GM23338 (cell line): ENCODE measurements around the gene PDK4. TPM values are rescaled to one million over a fixed set of nuclear protein-coding genes. Genes with fewer than 3 reads are reported as not detected.

Source experiments
- ATAC-seq: fragments of 200-7000 bp; cut with Tn5 transposase; 3 replicates; pipeline ENCODE4 v1.9.1; 2020
- DNase-seq: peaks from one replicate; pipeline ENCODE4 v3.0.0-alpha.2; 2015; ENCODE audit warnings: low spot score
- H2AFZ ChIP-seq: fragments of 200-600 bp; sonication (generic); 2 replicates; pipeline ENCODE4 v1.8.0; 2016; ENCODE audit warnings: antibody characterized with exemption, mild to moderate bottlenecking, moderate library complexity
- H3F3A ChIP-seq: fragments of 200-600 bp; sonication (generic); replicated peaks from 2 replicates; pipeline ENCODE4 v1.8.0; 2017; ENCODE audit warnings: antibody characterized with exemption, mixed run types, low read depth
- H3K27ac ChIP-seq: fragments of 200-600 bp; sonication (generic); 2 replicates; pipeline ENCODE4 v1.6.1; 2016; ENCODE audit warnings: low read depth
- H3K27me3 ChIP-seq: fragments of 200-600 bp; sonication (generic); 2 replicates; pipeline ENCODE4 v1.8.0; 2016; ENCODE audit warnings: mild to moderate bottlenecking, mixed run types, moderate library complexity; ENCODE audit not compliant: insufficient read depth
- H3K36me3 ChIP-seq: fragments of 200-600 bp; sonication (generic); 2 replicates; pipeline ENCODE4 v1.8.0; 2016; ENCODE audit warnings: mild to moderate bottlenecking; ENCODE audit not compliant: insufficient read depth
- H3K4me1 ChIP-seq: fragments of 200-600 bp; sonication (generic); 2 replicates; pipeline ENCODE4 v1.8.0; 2016; ENCODE audit warnings: mild to moderate bottlenecking, moderate library complexity; ENCODE audit not compliant: insufficient read depth
- H3K4me2 ChIP-seq: fragments of 200-600 bp; sonication (generic); 2 replicates; pipeline ENCODE4 v1.7.1; 2017; ENCODE audit warnings: mixed run types
- H3K4me3 ChIP-seq: fragments of 200-600 bp; sonication (generic); 2 replicates; pipeline ENCODE4 v1.6.1; 2016; ENCODE audit warnings: mixed run types
- H3K79me2 ChIP-seq: fragments of 200-600 bp; sonication (generic); replicated peaks from 2 replicates; pipeline ENCODE4 v1.8.0; 2017; ENCODE audit warnings: mild to moderate bottlenecking; ENCODE audit not compliant: insufficient read depth
- H3K9me2 ChIP-seq: fragments of 200-600 bp; sonication (generic); 2 replicates; pipeline ENCODE4 v1.8.0; 2017; ENCODE audit not compliant: insufficient read depth
- H4K20me1 ChIP-seq: fragments of 200-600 bp; sonication (generic); replicated peaks from 2 replicates; pipeline ENCODE4 v1.8.0; 2017; ENCODE audit warnings: mild to moderate bottlenecking; ENCODE audit not compliant: insufficient read depth
- H3K27ac Mint-ChIP-seq: 2 replicates; pipeline ENCODE4 v1.8.0; 2020; ENCODE audit warnings: inconsistent platforms, mild to moderate bottlenecking, moderate library complexity, mixed read lengths
- H3K27me3 Mint-ChIP-seq: 3 replicates; pipeline ENCODE4 v1.8.0; 2022; ENCODE audit warnings: low read depth, mild to moderate bottlenecking, moderate library complexity, mixed read lengths, inconsistent platforms; ENCODE audit not compliant: insufficient read depth, poor library complexity
- H3K36me3 Mint-ChIP-seq: 3 replicates; pipeline ENCODE4 v1.8.0; 2021; ENCODE audit warnings: low read depth, mild to moderate bottlenecking, inconsistent platforms, moderate library complexity, mixed read lengths
- H3K4me1 Mint-ChIP-seq: 3 replicates; pipeline ENCODE4 v1.8.0; 2020; ENCODE audit warnings: mild to moderate bottlenecking, inconsistent platforms, mixed read lengths
- H3K4me3 Mint-ChIP-seq: 3 replicates; pipeline ENCODE4 v1.8.0; 2021; ENCODE audit warnings: moderate library complexity, mild to moderate bottlenecking, inconsistent platforms, mixed read lengths
- H3K9me3 Mint-ChIP-seq: 3 replicates; pipeline ENCODE4 v1.8.0; 2020; ENCODE audit warnings: moderate library complexity, mild to moderate bottlenecking, inconsistent platforms, mixed read lengths
- REST ChIP-seq: IDR thresholded peaks from one replicate; pipeline ENCODE4 v1.6.1; 2018; ENCODE audit warnings: antibody characterized with exemption; ENCODE audit not compliant: unreplicated experiment
- STAT1 ChIP-seq: IDR thresholded peaks from one replicate; pipeline ENCODE4 v1.6.1; 2016; ENCODE audit warnings: antibody characterized with exemption; ENCODE audit not compliant: unreplicated experiment
- ZNF462 ChIP-seq: fragments of 250-450 bp; sonication (Bioruptor Pico); IDR thresholded peaks from 2 replicates; pipeline ENCODE4 v1.5.0; 2020; ENCODE audit warnings: mild to moderate bottlenecking, moderate library complexity
- polyA plus RNA-seq: library from polyadenylated mRNA; unstranded; fragments of >200 nt; fragmentation: Nextera tagmentation; extraction: Ambion mirVana; gene quantifications from 2 replicates; pipeline ENCODE4 v1.2.1, GENCODE V29; 2016
- total RNA-seq: library from RNA; depleted of rRNA; stranded (reverse); fragments of >200 nt; shearing (Covaris generic); gene quantifications from 2 replicates; pipeline ENCODE4 v1.2.3, GENCODE V29; 2014

PDK4 gene
- total and polyA plus RNA-seq, 2 experiments from 2014 or later, result 0.32 TPM; not detected in 1

GRCh38 chr7:95609277-95609971 lies 13.1 kb upstream of the PDK4 start (continued):
- no peak for TF ChIP-seq ZNF462 (CRISPR knock-in tag)
- TF ChIP-seq STAT1, result no peak

GRCh38 chr7:95608359-95609173 lies 12.2 kb upstream of the PDK4 start:
- H3K9me3 Mint-ChIP-seq, result peaks cover 13% of the 10 kb centered on the region; the same call in 2 of the 3 replicates
- H3K4me3 ChIP-seq, result no peak overlapping the region
- no peaks in the 10 kb centered on the region for H3K36me3 ChIP-seq
- H2AFZ ChIP-seq, result no peak overlapping the region
- H3K27ac Mint-ChIP-seq, result no peak overlapping the region
- no peak overlapping the region for H3K4me2 ChIP-seq
- no peaks in the 10 kb centered on the region for H4K20me1 ChIP-seq
- H3K4me3 Mint-ChIP-seq, result peak overlapping the region; percentile 29; the same call in 2 of the 3 replicates
- DNase-seq, result peak; percentile 74
- H3K36me3 Mint-ChIP-seq, result no peaks in the 10 kb centered on the region
- no peaks in the 10 kb centered on the region for H3F3A ChIP-seq
- H3K27ac ChIP-seq, result no peak overlapping the region
- H3K79me2 ChIP-seq, result no peaks in the 10 kb centered on the region
- H3K4me1 Mint-ChIP-seq, result peaks cover 17% of the 10 kb centered on the region
- peaks cover 8% of the 10 kb centered on the region; the same call in 1 of the 2 replicates for H3K27me3 ChIP-seq
- H3K4me1 ChIP-seq, result peaks cover 4% of the 10 kb centered on the region; the same call in 1 of the 2 replicates
- H3K9me2 ChIP-seq, result no peaks in the 10 kb centered on the region
- ATAC-seq, result peak; percentile 99
- peaks cover 16% of the 10 kb centered on the region for H3K27me3 Mint-ChIP-seq
- TF ChIP-seq REST, result no peak
